OCI-LY1 (cell line): ENCODE results near the gene SEMA5A.

Source experiments
- EZH2 ChIP-seq: fragments of 200-600 bp; sonication (generic), shearing (Covaris generic); IDR thresholded peaks from 2 replicates; pipeline ENCODE4 v1.8.0; 2017; ENCODE audit warnings: borderline replicate concordance, mixed run types, mild to moderate bottlenecking, antibody characterized with exemption, low read length, moderate library complexity, mixed read lengths
- TF ChIP-seq, protein P1 (sequence below): fragments of 200-600 bp; sonication (generic), shearing (Covaris generic); IDR thresholded peaks from 2 replicates; pipeline ENCODE4 v1.5.1; 2017; ENCODE audit warnings: mild to moderate bottlenecking, antibody characterized with exemption, low read length, moderate library complexity, mixed read lengths

- TF ChIP-seq, protein P1, sequence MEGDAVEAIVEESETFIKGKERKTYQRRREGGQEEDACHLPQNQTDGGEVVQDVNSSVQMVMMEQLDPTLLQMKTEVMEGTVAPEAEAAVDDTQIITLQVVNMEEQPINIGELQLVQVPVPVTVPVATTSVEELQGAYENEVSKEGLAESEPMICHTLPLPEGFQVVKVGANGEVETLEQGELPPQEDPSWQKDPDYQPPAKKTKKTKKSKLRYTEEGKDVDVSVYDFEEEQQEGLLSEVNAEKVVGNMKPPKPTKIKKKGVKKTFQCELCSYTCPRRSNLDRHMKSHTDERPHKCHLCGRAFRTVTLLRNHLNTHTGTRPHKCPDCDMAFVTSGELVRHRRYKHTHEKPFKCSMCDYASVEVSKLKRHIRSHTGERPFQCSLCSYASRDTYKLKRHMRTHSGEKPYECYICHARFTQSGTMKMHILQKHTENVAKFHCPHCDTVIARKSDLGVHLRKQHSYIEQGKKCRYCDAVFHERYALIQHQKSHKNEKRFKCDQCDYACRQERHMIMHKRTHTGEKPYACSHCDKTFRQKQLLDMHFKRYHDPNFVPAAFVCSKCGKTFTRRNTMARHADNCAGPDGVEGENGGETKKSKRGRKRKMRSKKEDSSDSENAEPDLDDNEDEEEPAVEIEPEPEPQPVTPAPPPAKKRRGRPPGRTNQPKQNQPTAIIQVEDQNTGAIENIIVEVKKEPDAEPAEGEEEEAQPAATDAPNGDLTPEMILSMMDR, result no peak
- no peak for TF ChIP-seq EZH2
These were observed 10.9 kb downstream of the SEMA5A start for GRCh38 chr5:9534881-9535517.
